SK-N-MC (cell line): ENCODE results near the gene DIAPH1.

Experiments used
- DNase-seq: peaks from one replicate; pipeline ENCODE4 v3.0.0-alpha.2; 2011; ENCODE audit warnings: low read depth, low spot score
- H3K27ac ChIP-seq: fragments of 200-600 bp; sonication (generic); 2 replicates; pipeline ENCODE4 v1.5.1; 2016; ENCODE audit warnings: mixed run types
- H3K36me3 ChIP-seq: fragments of 200-600 bp; sonication (generic); 2 replicates; pipeline ENCODE4 v1.6.1; 2017; ENCODE audit warnings: antibody characterized with exemption, low read length, mixed read lengths; ENCODE audit not compliant: insufficient read depth
- H3K4me3 ChIP-seq: fragments of 200-600 bp; sonication (generic); 2 replicates; pipeline ENCODE4 v1.5.1; 2016
- H3K9ac ChIP-seq: fragments of 200-600 bp; sonication (generic); 2 replicates; pipeline ENCODE4 v1.8.0; 2017; ENCODE audit warnings: mixed run types, mixed read lengths; ENCODE audit not compliant: insufficient read length
- H3K9me3 ChIP-seq: fragments of 200-600 bp; sonication (generic); 2 replicates; pipeline ENCODE4 v1.6.1; 2017; ENCODE audit warnings: low read depth, mild to moderate bottlenecking, antibody characterized with exemption, low read length, moderate library complexity, mixed read lengths
- EZH2 ChIP-seq: fragments of 200-600 bp; sonication (generic); IDR thresholded peaks from one replicate; pipeline ENCODE4 v1.6.1; 2017; ENCODE audit warnings: antibody characterized with exemption
- FOXP2 ChIP-seq: optimal IDR thresholded peaks from 2 replicates; pipeline ENCODE3; 2011; ENCODE audit warnings: mild to moderate bottlenecking, moderate library complexity; ENCODE audit not compliant: insufficient read depth; ENCODE audit errors: extremely low read length, control extremely low read depth
- POLR2AphosphoS5 ChIP-seq: IDR thresholded peaks from 2 replicates; pipeline ENCODE4 v1.6.1; 2012; ENCODE audit warnings: mild to moderate bottlenecking, low read depth, low read length, borderline replicate concordance

DIAPH1 gene

DNA sequence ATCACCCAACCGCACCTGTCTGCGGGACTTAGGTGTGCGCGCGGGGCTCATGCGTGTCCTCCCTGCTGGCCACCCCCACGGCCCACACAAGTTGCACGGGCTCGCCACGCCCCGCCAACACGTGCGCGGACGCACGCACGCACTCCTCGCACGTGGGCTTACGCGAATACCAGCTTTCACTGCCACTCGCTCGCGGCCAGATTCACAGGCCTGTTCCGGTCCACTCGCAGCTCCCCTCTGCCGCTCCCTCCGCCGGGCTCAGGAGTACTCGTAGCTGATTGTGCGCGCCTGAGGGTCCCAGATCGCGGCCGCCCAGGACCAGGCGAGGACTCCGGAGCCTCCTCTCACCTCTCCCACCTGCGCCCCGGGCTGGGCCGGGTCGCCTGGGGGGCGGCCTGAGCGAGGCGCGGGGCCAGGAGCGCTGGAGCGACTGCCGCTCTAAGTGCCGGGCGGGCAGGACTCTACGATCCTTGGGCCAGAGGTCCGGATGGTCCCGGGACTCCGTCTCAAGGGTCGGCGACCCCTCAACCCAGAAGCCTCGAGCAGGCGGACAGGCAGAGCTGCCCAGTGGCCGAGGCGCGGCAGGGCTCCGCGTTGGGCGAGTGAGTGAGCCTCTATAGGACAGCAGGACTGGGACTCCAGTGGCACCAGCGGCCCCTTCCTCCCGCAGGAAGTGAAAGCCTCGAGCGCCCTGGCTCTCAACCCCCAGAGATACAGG, 126.5 kb downstream of the DIAPH1 start:
- no peak for TF ChIP-seq POLR2AphosphoS5
- TF ChIP-seq FOXP2, result no peak
- no peak for TF ChIP-seq EZH2
- no peak for DNase-seq
- H3K36me3 ChIP-seq, result no peaks in the 10 kb centered on the region
- peak overlapping the region; percentile 97 for H3K27ac ChIP-seq
- no peak overlapping the region for H3K4me3 ChIP-seq
- no peak overlapping the region for H3K9ac ChIP-seq
- no peaks in the 10 kb centered on the region for H3K9me3 ChIP-seq

DNA sequence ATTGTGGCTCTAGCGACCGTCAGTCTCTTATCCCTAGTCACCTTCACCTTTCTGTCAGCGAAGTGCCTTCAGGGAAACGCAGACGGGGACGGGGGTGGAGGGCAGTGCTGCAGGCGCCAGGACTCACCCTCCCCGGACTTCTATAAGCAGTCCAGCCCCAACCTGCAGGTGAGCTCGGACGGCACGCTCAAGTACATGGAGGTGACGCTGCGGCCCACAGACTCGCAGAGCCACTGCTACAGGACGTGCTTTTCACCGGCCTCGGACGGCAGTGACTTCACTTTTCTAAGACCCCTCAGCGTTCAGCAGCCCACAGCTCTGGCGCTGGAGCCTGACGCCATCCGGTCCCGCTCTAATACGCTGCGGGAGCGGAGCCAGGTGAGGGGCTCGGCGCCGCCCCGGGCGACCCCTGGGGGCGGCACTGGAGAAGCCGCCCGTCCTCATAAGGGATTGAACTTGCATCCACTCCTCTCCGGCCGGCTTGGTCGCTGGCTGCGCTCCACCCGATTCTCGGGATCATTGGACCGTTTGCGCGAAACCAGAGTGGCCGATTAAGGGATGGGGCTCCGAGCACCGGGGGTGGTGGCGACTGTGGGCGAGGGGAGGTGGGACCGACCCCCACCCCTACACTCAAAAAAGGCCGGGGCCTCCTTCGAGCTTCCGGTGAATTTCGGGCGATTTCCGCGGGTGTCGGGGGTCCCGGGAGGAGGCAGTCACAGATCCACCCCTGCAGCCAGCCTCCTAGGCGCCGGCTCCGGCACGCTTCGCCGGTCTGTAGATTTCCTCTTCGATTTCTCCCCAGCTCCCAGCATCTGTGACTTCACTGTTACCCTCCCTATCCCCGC, 127.3 kb downstream of the DIAPH1 start:
- Histone ChIP-seq H3K4me3 (no peak overlapping the region), H3K9ac (no peak overlapping the region), H3K36me3 (no peaks in the 10 kb centered on the region), H3K9me3 (no peaks in the 10 kb centered on the region), H3K27ac (no peak overlapping the region)
- DNase-seq, result no peak
- no peak for TF ChIP-seq POLR2AphosphoS5
- no peak for TF ChIP-seq FOXP2
- no peak for TF ChIP-seq EZH2

DNA sequence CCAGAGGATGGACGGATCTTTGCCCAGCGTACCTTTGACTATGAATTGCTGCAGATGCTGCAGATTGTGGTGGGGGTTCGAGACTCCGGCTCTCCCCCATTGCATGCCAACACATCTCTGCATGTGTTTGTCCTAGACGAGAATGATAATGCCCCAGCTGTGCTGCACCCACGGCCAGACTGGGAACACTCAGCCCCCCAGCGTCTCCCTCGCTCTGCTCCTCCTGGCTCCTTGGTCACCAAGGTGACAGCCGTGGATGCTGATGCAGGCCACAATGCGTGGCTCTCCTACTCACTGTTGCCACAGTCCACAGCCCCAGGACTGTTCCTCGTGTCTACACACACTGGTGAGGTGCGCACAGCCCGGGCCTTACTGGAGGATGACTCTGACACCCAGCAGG, 128.0 kb downstream of the DIAPH1 start:
- no peaks in the 10 kb centered on the region; the same call in 1 of the 2 replicates for H3K36me3 ChIP-seq
- no peak overlapping the region for H3K27ac ChIP-seq
- no peak for DNase-seq
- H3K4me3 ChIP-seq, result no peak overlapping the region
- TF ChIP-seq FOXP2 (no peak), POLR2AphosphoS5 (no peak), EZH2 (no peak)
- H3K9me3 ChIP-seq, result no peaks in the 10 kb centered on the region
- no peak overlapping the region for H3K9ac ChIP-seq

DNA sequence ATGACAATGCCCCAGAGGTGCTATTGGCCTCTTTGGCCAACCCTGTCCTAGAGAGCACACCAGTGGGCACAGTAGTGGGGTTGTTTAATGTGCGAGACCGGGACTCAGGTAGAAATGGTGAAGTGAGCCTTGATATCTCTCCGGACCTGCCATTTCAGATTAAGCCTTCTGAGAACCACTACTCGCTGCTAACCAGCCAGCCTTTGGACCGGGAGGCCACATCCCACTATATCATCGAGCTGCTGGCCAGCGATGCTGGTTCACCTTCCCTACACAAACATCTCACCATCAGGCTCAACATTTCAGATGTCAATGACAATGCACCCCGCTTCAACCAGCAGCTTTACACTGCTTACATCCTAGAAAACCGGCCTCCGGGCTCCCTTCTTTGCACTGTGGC, 128.5 kb downstream of the DIAPH1 start:
- Histone ChIP-seq H3K36me3 (no peaks in the 10 kb centered on the region; the same call in 1 of the 2 replicates), H3K27ac (no peak overlapping the region), H3K4me3 (no peak overlapping the region), H3K9ac (no peak overlapping the region), H3K9me3 (no peaks in the 10 kb centered on the region)
- no peak for DNase-seq
- TF ChIP-seq FOXP2 (no peak), EZH2 (no peak), POLR2AphosphoS5 (no peak)

DNA sequence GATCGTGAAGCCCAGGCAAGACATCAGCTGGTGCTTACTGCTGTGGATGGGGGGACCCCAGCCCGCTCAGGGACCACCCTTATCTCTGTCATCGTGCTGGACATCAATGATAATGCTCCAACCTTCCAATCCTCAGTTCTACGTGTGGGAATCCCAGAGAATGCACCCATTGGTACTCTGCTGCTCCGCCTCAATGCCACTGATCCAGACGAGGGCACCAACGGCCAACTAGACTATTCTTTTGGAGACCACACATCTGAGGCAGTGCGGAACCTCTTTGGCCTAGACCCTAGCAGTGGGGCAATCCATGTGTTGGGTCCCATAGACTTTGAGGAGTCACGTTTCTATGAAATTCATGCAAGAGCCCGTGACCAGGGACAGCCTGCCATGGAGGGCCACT, 129.0 kb downstream of the DIAPH1 start:
- no peaks in the 10 kb centered on the region; the same call in 1 of the 2 replicates for H3K36me3 ChIP-seq

DNA sequence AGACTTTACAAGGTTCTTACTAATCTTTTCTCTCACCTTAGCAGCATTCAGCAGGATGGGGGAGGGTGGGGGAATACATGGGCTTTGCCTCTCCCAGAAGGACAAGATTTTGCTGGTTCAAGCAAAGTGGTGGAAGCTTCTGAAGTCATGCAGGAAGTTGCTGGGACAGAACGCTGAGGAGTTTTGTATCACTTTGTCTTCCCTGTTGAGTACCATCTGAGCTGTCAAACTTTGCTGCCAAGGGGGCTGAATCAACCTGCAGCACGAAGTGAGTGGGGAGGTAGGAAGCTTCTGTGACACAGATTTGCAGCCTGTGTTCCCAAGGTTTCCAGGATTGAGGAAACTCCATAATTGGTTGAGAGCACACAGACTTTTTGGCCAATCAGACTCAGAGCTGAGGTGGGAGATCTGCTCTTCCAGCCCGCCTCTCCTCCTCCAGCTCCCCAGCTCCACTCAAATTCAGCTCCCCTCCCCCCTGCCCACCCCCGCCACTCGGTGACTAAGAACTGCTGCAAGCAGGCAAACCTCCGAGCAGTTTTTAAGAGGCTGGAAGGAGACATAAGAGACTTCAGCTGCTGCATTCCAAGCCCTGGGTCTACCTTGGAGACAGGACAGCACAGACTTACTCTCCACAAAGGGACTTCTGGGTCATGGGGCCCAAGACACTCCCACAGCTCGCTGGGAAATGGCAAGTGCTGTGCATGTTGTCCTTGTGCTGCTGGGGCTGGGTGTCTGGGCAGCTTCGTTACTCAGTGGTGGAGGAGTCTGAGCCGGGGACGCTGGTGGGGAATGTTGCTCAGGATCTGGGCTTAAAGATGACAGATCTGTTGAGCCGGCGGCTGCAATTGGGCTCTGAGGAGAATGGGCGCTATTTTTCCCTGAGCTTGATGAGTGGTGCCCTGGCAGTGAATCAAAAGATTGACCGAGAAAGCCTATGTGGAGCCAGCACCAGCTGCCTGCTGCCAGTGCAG, 129.9 kb downstream of the DIAPH1 start, which contains the start of gene PCDHGC5:
TSS of gene PCDHGC5 (plus strand) at position 491 of the 971 bp plus-strand sequence. CDS start at position 651, 160 bp downstream.
- TF ChIP-seq FOXP2 (no peak), POLR2AphosphoS5 (no peak), EZH2 (no peak)
- no peak for DNase-seq
- Histone ChIP-seq H3K27ac (peak within 1 kb of the TSS; percentile 70), H3K9ac (no peak within 1 kb of the TSS), H3K9me3 (no peaks in the 10 kb centered on the region), H3K4me3 (peak within 1 kb of the TSS; percentile 57), H3K36me3 (no peaks in the 10 kb centered on the region; the same call in 1 of the 2 replicates)

More for the DNA sequence above, 129.0 kb downstream of the DIAPH1 start:
- no peak overlapping the region for H3K9ac ChIP-seq
- DNase-seq, result no peak
- no peaks in the 10 kb centered on the region for H3K9me3 ChIP-seq
- no peak for TF ChIP-seq FOXP2
- H3K4me3 ChIP-seq, result no peak overlapping the region
- no peak overlapping the region for H3K27ac ChIP-seq

DNA sequence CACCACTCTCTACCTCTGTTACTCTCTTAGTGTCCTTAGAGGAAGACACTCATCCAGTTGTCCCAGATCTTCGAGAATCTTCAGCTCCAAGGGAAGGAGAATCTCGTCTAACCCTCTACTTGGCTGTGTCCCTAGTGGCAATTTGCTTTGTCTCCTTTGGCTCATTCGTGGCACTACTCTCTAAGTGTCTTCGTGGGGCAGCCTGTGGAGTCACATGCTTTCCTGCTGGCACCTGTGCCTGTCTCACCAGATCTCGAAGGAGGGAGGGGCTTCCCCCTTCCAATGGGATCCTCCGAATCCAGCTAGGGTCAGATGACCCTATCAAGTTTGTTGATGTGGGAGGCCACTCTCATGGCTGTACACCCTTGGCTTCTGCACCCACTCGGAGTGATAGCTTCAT, 131.7 kb downstream of the DIAPH1 start:
- no peaks in the 10 kb centered on the region; the same call in 1 of the 2 replicates for H3K36me3 ChIP-seq
- no peaks in the 10 kb centered on the region for H3K9me3 ChIP-seq
- no peak overlapping the region for H3K9ac ChIP-seq
- no peak for DNase-seq
- H3K27ac ChIP-seq, result no peak overlapping the region
- H3K4me3 ChIP-seq, result no peak overlapping the region
- no peak for TF ChIP-seq POLR2AphosphoS5
- no peak for TF ChIP-seq FOXP2
- TF ChIP-seq EZH2, result no peak
